Fibroblast of the aortic adventitia (primary cell): ENCODE results near the gene IDS. TPM values are rescaled to one million over a fixed set of nuclear protein-coding genes. Genes with fewer than 3 reads are reported as not detected.
"Not testable (repeated sequence)": the region's sequence is repeated elsewhere in the genome, so short reads cannot be mapped to it uniquely, and the experiment has no call there.

Experiments used
- DNase-seq: peaks from one replicate; pipeline ENCODE4 v3.0.0-alpha.2; 2010; ENCODE audit warnings: low read depth
- H3K4me3 ChIP-seq: 2 replicates; pipeline ENCODE4 v1.5.1; 2011; ENCODE audit warnings: low read depth, mild to moderate bottlenecking, control low read depth, low read length, moderate library complexity
- total RNA-seq: library from RNA; depleted of rRNA; stranded (reverse); fragments of >200 nt; gene quantifications from 2 replicates; pipeline ENCODE4 v1.2.3, GENCODE V29; 2012; ENCODE audit warnings: low replicate concordance
- TF ChIP-seq, protein P1 (sequence below): IDR thresholded peaks from 2 replicates; pipeline ENCODE4 v1.5.1; 2011; ENCODE audit warnings: mild to moderate bottlenecking, low read length, control low read depth, inconsistent platforms; ENCODE audit not compliant: insufficient read depth

Gene IDS
- total RNA-seq, 1 donor = 63.3 TPM

DNA sequence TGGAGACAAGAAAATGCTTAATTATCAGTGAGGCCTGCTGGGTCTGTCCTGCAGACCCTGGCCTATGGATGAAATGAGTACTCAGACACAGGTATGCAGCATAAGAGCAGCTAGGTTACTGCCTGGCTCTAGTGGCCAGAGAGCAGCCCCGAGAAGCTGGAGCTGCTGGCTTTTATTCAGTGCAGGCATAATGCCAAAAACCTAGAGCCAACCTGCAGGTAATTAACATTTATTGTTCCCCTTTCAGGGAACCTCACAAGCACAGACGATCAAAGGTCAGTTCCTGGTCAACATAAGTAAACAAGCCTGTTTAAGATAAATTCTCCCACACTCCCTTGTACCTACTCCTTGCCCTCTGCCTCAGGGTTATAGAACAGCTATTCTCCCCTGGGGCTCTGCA lies 13.3 kb downstream of the IDS start:
- no peak overlapping the region for H3K4me3 ChIP-seq
- no peak for DNase-seq
- TF ChIP-seq, protein P1, sequence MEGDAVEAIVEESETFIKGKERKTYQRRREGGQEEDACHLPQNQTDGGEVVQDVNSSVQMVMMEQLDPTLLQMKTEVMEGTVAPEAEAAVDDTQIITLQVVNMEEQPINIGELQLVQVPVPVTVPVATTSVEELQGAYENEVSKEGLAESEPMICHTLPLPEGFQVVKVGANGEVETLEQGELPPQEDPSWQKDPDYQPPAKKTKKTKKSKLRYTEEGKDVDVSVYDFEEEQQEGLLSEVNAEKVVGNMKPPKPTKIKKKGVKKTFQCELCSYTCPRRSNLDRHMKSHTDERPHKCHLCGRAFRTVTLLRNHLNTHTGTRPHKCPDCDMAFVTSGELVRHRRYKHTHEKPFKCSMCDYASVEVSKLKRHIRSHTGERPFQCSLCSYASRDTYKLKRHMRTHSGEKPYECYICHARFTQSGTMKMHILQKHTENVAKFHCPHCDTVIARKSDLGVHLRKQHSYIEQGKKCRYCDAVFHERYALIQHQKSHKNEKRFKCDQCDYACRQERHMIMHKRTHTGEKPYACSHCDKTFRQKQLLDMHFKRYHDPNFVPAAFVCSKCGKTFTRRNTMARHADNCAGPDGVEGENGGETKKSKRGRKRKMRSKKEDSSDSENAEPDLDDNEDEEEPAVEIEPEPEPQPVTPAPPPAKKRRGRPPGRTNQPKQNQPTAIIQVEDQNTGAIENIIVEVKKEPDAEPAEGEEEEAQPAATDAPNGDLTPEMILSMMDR = no peak

DNA sequence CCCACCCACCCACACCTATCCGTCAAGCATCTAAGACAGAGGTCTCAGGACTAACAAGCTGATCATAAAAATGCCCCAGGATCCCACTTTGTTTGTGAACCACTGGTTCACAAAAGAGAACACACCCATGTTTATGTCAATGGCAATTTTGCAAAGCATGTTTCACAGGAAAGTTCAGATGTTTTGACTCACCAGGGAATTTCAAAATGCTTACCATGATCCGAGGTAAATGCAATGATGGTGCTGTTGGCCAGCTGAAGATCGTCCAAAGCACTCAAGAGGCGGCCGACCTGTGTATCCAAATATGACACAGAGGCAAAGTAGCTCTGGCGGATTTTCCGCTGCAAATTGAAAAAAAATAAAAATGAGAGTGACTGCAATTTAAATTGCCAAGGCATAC lies 15.0 kb downstream of the IDS start:
- no peak overlapping the region for H3K4me3 ChIP-seq
- TF ChIP-seq, protein P1 = no peak
- DNase-seq = peak; percentile 24

DNA sequence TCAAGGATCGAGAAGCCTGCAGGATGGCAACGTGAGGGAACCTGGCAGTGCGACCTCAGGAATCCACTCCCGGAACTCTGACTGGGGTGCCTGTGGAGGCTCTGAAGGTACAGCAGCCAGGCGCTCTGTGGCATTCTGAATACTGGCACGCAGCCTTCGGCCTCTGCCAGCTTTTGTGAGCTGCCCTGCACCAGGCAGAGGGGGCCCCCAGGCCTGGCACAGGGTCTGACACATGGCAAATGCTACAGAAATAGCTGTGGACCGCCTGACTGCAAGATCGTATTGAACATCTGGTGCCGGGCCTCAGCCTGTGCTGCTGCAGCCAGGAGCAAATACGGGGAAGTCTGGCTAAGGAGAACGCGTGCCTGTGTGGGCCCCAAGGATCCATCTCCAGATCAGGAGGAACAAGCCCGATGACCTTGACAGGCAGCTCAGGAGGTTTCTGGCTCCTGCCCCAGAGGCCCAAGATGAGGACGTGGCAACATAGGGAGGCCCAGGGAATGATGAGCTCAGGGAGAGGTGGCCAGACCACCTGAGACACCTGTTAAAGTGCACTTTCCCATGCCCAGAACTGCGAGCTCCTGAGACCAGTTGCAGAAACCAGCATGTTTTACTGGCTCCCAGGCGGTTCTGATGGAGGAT lies 16.6 kb downstream of the IDS start:
- not testable (repeated sequence) for DNase-seq

DNA sequence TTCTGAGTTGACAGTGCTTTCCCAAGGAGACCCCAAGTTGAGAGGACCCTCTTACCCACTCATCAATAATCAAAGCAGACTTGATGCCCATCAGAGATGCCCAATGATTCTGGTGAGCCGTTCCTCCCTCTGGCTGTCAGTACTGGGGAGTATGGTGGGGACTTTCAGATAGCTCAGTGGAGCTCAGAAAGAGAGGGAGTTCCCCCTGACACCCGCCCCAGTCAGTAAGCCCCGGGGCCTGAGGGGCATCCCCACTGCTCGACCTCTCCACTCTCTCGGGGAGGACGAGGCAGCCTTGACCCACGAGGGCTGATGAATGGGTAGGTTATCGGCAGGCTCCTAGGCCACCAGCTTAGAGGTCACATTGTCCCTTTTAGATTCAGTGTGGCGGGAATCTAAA lies 17.1 kb downstream of the IDS start:
- DNase-seq, H3K4me3 ChIP-seq: not testable (repeated sequence)

More for the DNA sequence above, 16.6 kb downstream of the IDS start:
- not testable (repeated sequence) for H3K4me3 ChIP-seq

DNA sequence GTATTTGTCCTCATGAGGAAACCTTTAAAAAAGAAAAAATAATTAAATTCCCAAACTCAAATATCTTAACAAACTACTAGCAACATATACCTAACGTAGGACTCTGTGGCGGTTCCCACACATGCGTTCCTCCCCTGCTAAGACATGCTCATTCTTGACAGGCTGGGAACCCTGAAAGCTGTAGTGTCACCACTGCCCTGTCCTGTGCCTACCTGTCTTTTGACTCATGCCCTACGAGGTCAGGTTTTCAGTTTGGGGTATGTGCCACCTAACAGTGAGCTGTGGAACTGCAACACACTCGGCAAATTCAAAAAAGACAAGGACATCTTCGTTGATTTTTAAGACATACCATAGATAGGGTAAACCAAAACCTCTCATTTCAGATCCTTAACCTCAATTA lies 17.8 kb downstream of the IDS start:
- TF ChIP-seq, protein P1 = peak; percentile 28
- H3K4me3 ChIP-seq = no peak overlapping the region
- no peak for DNase-seq

DNA sequence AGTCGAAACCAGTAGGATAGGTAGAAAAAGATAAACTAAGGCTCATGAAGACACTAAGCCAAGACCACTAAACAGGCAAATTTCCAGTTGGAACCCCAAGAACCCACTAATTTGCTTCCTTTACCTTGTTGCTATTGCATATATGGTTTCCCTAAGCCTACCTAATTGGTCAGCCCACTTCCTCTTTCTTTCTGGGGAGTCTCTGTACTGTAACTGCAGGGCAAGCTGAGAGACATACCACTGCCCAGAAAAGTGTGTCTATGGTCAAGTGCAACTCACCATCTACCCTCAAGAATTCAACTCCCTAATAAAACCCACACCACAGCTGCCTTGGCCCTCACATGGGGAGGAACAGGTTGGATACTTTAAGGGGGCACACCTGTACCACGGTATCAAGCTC lies 28.6 kb downstream of the IDS start:
- TF ChIP-seq, protein P1 = no peak
- no peak for DNase-seq
- no peak overlapping the region for H3K4me3 ChIP-seq

DNA sequence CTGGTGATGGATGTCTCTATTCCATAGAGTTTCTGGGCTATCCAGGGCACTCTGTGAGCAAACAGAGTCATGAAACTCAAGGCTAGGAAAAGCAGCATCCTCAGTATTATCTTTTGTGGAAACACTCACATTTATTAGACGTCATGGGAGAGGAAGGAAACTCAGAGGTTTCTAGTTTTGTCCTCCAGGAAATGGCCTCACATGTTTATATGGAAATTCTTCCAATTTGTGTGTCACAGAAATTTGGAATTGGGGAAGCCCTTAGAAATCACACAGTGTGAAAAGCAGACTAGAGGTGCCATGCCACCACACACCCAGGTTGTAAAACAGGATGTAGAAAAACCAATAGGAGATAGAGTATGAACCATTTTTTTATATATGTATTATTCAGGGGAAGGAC lies 31.1 kb downstream of the IDS start:
- DNase-seq = no peak
- H3K4me3 ChIP-seq = no peak overlapping the region
- TF ChIP-seq, protein P1 = no peak

DNA sequence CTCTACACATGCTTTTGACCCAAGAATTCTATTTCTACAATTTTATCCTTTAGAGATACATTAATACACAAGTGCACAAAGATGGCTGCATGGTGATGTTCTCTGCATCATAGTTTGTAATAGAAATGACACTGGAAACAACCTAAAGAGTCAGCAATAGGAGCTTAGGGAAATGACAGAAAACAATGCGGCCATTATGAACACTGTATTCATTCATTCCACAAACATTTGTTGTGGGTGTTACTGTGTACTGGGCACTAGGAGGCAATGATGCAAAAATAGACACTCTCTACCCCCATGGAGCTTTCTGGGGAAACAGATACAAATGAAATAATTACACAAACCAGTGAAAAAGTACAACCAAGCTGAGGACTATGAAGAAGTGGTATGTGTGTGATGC lies 32.0 kb downstream of the IDS start:
- DNase-seq = no peak
- H3K4me3 ChIP-seq = no peak overlapping the region
- TF ChIP-seq, protein P1 = no peak
